ENCODE measurements around the gene EOMES.
"Not testable (repeated sequence)": the region's sequence is repeated elsewhere in the genome, so short reads cannot be mapped to it uniquely, and the experiment has no call there.

The EOMES gene

DNA sequence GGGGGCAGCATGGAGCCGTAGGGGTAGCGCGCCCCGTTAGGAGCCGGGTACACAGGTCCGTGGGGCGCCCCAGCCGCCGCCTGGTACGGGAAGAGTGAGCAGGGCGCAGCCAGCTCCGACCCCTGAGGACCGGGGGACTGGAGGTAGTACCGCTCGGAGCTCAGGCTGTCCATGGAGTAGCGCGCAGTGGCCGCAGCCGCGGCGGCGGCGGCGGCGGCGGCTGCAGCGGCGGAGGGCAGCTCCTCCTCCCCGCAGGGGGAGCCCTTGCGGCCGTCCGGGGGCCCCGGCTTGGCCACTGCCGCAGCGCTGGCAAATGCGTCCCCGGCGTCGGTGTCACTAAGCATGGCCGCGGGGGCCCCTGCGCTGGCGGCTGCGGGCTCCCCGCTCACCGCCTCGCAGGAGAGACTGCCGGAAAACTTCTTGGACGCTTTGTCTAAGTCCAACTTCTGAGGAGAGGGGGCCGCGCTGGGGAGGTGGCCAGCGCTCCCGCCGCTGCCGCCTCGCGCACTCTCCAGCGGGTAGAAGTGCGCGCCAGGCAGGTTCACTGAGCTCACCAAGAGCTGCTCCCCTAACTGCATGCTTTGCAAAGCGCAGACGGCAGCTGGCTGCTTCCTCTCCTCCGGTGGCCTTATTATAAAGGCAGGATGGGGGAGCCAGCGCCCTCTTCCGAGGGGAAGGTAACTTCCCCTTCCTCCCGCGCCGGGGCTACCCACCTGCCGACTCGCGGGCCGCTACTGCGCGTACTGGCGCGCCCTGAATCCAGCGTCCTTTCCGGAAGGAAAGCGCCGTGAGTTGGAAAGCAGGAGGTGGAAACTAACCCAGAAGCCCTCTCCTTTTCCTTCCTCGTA, at the start of gene EOMES:
Gene EOMES, minus strand, starts transcription at position 607 of the 848 bp plus-strand sequence. Its CDS starts 29 bp downstream, at position 578.
- DNase-seq, result peak; percentile 79

DNA sequence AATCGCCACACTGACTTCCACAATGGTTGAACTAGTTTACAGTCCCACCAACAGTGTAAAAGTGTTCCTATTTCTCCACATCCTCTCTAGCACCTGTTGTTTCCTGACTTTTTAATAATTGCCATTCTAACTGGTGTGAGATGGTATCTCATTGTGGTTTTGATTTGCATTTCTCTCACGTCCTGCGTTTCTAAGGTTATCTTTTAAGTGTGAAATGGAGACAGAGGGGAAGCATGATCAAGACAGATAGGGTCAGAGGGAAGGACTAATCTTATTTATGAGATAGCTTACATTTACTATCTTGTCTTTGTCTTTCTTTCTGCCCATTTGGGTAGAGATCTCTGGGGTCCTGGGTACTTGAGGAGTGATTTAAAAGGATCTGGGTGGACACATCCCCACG, 48.3 kb upstream of the EOMES start:
- DNase-seq, result not testable (repeated sequence)

DNA sequence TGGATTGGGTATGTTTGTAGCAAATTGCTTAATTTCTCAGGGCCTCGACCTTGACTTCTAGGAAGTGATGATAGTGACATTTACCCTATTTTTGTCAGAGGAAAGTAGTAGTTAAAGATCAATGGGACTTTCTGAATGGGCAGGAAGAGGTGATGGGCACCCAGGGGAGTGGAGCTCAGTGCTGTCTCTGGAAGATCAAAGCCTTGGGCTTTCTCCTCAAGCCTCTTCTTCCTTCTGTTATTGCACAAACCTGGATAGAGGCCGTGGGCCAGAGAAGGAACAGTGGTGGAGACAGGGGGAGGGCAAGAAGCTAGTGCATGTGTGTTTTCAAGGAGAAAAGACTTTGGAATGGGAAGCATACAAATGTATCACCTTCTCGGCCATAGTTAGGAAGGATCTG, 44.9 kb upstream of the EOMES start:
- DNase-seq, result no peak

DNA sequence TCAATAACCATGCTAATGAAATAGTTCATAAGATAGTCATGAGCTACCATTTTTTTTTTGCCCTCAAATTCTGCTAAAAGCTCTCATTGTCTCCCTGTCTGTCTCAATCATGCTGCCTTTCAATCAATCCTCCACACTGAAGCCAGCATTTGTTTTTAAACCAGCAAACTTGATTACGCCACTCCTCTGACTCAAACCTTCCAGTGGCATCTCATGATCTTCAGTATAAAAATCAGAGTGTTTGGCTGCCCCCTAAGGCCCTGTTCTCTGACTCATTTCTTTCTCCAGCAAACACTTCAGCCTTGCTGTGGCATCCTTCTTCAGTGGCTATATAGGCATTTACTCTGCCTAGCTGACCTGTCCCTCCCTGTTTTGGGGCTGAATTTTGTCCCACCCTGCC, 36.0 kb upstream of the EOMES start:
- DNase-seq, result no peak

DNA sequence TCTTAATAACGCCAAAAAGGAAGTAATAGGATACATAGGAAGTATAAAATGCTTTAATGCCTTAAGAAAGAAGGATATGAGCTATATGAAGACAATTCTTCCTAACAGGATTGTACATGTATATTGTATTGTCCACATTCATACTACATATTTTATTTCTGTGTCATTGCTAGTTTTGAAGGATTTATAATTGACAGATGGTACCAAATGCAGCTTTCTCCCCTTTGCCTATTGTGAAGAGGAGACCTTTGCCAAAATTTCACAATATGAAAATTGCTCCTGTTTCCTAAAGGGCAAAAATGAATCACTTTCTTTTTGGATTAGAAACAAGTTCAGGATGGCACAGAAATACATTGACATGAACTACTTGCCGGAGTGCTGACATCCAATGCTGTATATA, 34.8 kb upstream of the EOMES start:
- no peak for DNase-seq

DNA sequence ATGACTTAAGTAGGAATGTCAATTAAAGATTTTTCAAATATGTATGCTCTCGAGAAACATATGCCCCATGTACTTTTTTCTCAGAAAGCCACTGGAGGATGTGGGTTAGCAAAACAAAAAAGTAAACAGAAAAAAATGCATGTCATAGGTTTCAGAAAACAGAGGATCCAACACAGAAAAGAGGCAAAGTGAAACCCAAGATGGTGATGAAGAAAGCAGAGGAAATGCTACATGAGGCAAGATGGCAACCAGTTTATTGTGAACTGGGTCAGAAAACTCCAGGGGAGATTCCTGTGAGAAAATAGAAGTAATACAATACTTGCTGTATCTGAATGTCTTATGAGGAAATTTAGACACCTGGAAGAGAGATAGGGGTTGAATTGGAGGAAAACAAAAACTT, 30.8 kb upstream of the EOMES start:
- no peak for DNase-seq

DNA sequence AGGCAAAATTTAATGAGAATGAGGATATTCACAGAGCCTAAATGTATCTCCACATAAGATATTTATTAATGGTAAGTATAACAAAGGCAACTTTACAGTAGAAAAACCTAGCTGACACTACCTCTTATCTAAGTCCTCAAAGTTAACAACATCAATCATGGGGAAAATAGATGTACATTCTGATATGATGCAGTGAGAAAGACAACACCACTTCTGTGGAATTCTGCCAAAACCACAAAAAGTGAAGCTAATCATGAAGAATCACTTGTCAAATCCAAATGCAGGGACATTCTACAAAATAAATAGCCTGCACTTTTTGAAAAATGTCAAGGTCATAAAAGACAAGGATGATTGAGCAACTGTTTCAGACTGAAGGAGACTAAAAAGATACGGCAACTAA, 27.5 kb upstream of the EOMES start:
- no peak for DNase-seq

DNA sequence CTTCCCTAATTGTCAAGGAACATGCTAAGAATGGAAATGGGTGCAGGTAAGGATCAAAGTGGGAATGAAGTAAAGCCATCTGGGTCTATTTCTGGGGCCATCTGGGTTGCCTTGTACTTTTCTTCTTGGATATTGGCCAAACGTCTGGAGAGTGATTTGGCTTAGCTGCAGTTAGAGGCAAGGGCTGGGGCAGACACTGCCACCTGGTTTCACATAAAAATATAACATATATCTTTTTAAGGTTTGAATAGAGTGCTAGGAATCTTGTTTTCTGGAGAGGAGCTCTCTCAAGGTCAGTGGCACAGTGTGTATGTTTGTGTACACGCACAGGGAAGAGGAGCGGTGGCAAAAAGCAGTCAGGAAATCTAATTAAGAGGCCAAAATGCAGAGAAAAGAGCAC, 24.7 kb upstream of the EOMES start:
- no peak for DNase-seq

DNA sequence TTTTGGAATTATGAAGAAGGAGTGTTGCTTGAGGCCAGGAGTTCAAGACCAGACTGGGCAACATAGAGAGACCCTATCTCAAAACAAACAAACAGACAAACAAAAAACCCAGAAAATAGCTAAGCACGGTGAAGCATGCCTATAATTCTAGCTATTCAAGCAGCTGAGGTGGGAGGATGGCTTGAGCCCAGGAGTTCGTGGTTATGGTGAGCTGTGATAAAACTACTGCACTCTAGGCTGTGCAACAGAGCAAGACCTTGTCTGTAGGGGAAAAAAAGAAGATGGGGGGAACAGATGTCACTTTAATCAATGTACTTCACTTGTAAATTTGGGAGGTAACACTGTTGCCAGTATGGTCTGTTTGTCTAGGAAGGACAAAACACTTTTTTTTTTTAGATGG, 18.7 kb upstream of the EOMES start:
- no peak for DNase-seq

DNA sequence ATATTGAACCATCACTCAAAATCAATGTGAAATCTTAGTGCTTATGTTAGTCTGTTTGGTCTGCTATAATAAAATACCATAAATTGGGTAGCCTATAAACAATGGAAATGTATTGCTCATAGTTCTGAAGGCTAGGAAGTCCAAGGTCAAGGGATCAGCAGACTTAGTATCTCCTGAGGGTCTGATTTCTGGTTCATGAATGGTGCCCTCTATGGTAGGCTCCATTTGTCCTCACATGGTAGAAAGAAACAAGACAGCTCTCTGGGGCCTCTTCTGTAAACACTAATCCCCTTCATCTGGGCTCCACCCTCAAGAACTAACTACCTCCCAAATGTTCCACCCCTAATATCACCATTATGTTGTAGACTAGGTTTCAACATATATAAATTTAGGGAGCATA, 15.0 kb upstream of the EOMES start:
- DNase-seq, result no peak

DNA sequence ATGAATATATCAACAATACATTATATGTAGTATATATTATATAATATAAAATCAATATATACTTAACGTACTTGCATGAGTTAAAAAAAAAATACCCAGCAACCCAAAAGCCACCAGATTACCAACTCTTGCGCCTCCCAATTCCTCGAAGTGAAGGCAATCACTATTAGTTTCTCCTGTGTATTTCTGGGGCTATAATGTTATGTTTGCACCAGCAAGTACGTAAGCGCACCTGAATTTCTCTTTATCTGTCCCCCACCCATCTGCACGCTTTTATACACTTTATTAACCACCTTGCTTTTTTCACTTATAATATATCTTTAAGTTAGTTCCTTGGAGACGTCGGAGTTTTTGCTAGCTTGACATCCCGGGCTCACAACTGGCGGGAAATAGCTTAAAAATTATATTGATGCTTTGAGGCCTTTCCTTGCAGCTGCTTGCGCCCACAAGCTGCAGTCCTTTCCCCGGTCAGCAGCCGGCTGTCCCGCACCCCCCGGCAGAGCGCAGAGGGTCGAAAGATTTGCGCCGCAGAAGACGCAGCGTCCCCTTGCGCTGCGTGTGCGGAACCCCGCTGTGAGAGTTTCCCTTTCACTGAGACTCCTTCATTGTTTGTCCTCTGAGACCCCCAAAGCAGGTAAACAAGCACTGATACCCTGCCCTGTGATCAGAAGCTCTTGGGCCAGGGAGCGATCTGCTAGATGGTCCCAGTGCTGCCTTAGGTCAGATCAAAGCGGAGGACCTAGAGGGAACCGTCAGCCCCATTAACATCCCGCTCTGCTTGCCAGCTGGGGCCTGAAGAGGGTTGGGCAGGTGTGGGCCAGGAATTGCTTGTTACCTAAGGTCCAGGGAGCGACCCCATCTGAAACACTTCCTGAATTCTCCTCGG, 8.9 kb upstream of the EOMES start:
- no peak for DNase-seq

DNA sequence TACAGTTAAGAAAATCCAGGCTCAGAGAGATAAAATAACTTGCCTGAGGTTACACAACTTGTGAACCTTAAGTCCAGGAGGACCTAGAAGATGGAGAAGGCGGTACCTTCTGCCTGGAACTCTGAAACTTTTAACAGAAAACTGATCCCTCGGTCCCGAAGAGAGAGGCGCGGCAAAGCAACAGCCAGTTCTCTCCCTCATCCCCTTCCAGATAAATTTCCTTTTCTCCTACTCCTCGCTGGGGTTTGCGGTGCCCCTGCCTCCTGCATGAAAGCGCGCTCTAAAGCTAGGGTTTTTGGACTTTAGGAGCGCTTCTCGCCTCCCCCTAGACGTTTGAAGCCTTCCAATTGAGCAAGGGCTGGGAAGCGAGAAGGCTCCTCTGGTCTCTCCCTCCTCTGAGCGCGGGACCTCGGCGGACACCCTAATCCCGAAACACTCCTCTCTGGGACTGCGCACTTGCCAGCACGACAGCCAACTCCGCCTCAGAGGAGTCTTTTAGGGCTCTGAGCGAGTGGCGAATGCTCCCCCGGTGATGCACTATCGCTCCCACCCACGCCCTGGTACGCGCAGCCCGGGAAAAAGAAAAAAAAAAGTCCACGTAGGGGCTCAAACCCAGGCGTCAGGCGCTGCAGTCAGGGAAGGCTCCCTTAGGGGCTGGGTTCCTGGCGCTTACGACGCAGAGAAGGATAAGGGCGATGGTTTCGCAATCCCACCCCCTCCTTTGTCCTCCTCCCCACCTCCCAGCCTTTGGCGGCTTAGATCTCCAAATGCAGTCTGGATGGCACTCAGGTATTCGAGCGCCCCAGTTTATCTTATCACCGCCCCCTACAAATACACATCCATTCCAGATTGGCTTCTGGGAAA, 7.9 kb upstream of the EOMES start:
- DNase-seq, result no peak

DNA sequence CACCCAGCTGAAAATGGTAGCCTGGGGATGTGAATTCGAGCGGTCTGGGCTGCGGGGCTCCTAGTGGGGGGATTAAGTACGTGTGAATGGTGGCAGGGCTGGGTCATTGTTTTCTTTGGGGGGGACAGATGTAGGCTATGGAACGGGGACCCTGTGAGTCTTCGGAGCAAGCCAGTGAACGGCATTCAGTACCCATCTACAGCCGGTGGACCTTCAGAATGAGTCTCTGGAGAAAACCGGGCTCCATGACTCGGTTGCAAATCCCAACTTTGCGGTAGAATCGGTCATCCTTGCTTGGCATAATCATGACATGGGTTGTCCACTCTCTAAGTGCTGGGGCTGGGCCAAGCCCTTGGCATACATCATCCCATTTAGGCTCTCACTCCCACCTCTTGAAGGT, 7.2 kb upstream of the EOMES start:
- DNase-seq, result no peak

DNA sequence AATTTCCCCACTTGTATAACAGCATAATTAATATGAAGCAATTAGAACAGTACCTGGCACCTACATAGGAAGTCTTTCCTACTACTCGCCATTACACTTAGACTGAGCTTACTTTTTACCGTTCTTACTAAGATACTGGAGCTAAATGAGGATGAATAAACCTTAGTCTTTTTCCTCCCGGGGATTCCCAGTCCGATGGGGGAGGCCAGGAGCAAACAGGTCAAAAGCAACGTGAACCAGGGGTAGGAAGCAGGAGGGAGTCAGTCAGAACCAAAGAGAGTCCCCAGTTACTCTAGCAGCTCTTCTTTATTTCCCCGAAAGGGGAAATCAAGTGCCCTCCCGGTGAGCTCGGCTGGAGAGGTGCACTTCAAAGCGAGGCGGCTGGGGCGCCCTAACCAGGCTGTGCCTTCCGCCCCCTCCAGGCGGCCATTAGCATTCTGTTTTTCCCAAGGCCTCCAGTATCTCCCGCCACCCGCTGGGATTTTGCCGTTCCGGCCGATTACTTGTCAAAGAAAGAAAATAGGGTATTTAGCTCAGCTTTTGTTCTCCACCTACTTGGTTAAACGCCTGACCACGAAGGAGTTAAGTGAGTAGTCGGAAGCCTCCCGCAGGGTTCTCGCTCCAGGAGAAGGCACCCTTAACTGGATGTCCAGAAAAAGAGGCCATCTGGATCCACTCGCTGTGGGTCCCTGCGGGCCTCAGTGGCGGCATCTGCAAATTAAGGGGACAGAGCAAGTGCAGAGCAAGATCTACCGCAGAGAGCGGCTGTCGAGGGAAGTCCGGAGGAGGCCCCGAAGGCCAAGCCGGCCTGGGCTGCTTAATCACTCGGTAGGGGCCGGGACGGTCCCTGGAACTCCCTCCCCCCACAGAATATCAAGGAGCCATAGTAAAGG, 6.3 kb upstream of the EOMES start:
- peak; percentile 26 for DNase-seq

DNA sequence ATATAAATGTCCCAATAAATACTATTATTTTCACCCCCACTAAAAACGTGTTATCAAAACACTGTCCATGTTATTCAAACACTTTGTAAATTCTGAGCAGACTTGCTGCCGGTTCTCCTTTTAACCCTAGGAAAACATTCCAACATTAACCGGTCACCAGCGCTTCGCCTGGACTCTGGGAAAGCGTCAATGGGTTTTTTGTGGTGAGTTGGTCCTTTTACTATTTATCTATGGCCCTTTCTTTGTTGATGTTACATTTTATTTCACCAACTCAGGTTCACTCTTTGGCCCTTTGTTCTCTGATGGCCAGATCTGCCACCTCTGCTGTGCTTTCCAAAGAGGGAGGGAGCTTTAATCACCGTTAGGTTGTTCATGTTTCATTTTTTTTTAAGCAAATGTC, 4.1 kb upstream of the EOMES start:
- no peak for DNase-seq

DNA sequence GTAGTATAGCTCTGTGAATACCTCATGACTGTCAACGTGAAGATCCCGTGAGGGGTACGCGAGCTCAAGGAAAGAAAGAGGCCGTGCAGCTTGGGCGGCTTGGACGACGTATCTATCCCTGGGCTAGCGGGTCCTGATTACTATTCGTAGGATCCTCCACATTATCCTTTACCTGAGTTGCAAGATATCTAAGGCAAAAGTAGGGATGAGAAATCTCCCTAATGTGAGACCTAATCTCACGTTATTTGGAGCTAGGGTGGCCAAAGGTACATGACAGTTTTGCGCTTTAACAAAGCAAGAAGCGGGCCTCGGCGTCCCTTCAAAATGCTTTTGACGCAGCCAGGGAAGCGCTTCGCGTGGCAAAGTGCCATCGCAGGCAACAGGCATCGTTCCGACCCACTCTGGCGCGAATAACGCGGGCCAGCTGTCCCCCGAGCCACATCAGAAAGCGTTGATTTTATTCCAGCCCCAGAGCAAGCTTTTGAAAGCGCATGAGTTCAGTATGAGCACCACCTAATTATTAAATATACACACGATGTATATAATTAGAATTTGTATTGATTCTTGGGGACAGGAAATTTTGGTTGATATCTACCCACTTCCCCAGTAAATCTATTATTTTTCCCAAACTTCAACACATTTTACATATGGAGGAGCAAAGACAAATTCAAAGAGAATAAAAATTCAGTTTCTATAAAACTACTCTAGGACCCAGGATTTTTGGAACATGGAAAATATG, 2.5 kb upstream of the EOMES start:
- DNase-seq, result no peak

DNA sequence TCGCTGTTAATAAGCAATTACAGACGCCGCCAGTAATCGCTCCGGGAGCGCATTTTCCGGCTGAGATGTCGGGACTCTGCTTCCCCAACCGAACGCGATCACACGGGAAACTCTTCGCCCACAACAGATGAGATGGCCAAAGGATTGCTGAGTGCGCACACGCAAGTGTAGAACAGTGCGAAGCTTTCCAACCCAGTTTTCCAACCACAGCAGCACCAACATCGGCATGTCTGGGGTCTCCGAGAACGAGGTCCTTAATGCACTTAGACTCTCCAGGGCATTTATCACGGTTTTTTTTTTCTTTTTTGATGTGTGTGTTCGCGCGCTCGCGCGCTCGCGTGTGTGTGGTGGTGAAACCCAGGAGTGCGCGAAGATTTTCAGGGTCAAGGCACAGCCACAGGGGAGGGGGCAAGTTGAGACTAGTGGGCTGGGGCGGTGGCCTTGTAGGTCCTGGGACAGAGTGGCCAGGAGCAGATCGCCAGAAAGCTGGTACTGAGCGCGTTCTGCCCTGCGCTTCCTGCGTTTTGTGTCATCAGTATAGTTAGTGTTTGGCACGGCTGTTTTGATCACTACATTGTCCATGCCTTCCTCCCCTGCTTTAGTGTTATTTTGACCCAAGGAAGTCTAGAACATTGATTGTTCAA, 1.8 kb upstream of the EOMES start:
- DNase-seq, result peak; percentile 15

DNA sequence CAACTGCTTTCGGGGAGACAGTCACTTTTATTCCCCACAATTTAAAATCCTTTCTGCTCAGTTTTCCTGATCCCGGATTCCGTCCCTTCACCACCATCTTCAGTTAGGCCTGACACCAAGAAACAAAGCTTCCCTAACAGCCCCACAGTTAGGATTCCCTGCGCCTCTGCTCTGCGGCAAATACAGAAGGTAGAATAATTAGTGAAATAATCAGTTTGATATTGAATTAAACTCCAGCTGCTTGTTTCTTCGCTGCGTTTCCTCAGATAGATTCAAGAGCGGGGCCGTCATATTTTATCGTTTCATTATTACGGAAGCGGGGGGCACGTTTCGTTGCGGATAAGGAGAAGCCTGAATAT, 1.3 kb upstream of the EOMES start:
- no peak for DNase-seq

DNA sequence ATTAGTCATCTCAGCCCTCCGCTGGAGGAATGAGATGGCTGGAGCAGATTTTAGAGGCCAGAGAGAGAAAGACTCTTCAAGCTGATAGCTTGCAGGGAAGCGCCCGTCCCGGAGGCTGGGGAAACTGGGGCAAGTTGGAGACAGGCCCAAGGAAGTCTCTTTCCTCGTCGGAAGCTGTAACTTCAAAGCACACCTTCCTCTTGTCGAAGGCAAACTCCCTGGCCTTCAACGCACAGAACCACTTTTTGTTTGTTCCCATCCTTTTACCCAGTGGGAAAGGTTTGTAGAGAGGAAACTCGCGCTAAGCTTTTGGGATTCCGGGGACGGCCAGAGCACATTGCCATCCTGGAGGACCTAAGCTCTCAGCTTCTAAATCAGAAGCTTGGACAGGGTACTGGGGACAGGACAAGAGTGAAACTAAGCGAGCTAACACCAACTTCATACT, 900 bp upstream of the EOMES start:
- peak; percentile 12 for DNase-seq

DNA sequence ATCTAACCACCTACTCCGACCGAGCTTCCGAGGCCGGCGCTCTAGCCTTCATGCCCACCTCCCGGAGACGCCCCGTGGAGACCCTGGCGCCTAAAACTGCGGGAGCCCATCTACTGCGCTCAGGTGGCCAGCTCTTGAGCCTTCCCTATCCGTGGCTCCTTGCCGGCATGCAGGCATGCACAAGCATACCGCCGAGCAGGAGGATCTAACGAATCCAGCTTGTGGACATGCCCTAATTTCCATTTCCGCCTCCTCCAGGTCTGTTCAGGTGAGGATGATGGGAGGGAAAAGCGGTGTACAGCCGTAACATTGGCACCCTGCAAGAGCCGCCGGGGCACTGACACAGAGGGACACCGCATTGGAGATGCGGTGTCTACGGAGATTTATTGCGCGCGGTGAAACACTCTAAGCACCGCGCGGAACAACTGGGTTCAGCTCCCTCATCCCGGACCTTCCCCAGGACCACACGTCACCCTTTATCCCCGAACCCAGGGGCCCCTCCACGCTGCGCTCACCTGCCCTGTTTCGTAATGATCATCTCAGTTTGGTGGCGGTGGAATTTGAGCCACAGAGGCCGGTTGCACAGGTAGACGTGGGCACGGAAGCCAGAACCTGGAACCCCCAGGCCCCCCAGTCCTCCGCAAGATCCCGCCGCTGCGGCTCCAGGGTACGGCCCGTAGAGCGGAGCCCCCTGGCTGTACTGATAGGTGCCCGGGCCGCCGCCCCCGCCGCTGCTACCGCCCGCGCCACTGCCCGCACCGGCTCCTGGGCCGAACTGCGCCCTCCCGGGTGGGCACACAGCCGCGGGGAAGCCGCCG, 1.0 kb downstream of the EOMES start:
- peak; percentile 8 for DNase-seq
